ENCODE measurements around the gene TRIM66.

The TRIM66 gene

GRCh38 chr11:8682303-8683114 lies at the start of gene TRIM66, which contains the start of gene RPL27A:
Gene TRIM66, minus strand, starts transcription at chr11:8682665. Its CDS starts 10,391 bp downstream, at chr11:8672274.
Gene RPL27A, plus strand, starts transcription at chr11:8682792. Its CDS starts 22 bp downstream, at chr11:8682814.
- DNase-seq: peak; percentile 99

- no peak for DNase-seq
These were observed 49.3 kb upstream of the TRIM66 start for GRCh38 chr11:8731647-8732323.

GRCh38 chr11:8730697-8731020 lies 48.2 kb upstream of the TRIM66 start:
- DNase-seq: no peak

GRCh38 chr11:8729837-8730696 lies 47.6 kb upstream of the TRIM66 start:
- DNase-seq: no peak

GRCh38 chr11:8729067-8729466 lies 46.6 kb upstream of the TRIM66 start:
- no peak for DNase-seq

GRCh38 chr11:8728563-8728962 lies 46.1 kb upstream of the TRIM66 start:
- DNase-seq: no peak

- DNase-seq: no peak
These were observed 43.9 kb upstream of the TRIM66 start for GRCh38 chr11:8726395-8726794.

- no peak for DNase-seq
These were observed 42.2 kb upstream of the TRIM66 start for GRCh38 chr11:8724682-8725081.

GRCh38 chr11:8723711-8724110 lies 41.2 kb upstream of the TRIM66 start:
- DNase-seq: no peak

GRCh38 chr11:8722809-8723208 lies 40.3 kb upstream of the TRIM66 start:
- no peak for DNase-seq

GRCh38 chr11:8721609-8722500 lies 39.4 kb upstream of the TRIM66 start:
- no peak for DNase-seq

- no peak for DNase-seq
These were observed 38.6 kb upstream of the TRIM66 start for GRCh38 chr11:8720868-8721608.

- no peak for DNase-seq
These were observed 37.9 kb upstream of the TRIM66 start for GRCh38 chr11:8720352-8720751.

GRCh38 chr11:8719721-8720120 lies 37.3 kb upstream of the TRIM66 start:
- DNase-seq: no peak

GRCh38 chr11:8719211-8719649 lies 36.8 kb upstream of the TRIM66 start:
- no peak for DNase-seq

GRCh38 chr11:8717876-8718753 lies 35.6 kb upstream of the TRIM66 start:
- DNase-seq: no peak

GRCh38 chr11:8717544-8717875 lies 35.0 kb upstream of the TRIM66 start:
- DNase-seq: no peak

- DNase-seq: no peak
These were observed 33.0 kb upstream of the TRIM66 start for GRCh38 chr11:8715501-8715900.

GRCh38 chr11:8714622-8715225 lies 32.3 kb upstream of the TRIM66 start:
- DNase-seq: no peak

- DNase-seq: no peak
These were observed 31.4 kb upstream of the TRIM66 start for GRCh38 chr11:8713760-8714454.

All from activated CD4-positive, alpha-beta T cell treated with anti-CD3 and anti-CD28 coated beads, Interleukin-2, amount 50 U/mL, for 1 hour (primary cell).